ENCODE measurements around the gene LUC7L2. TPM values are rescaled to one million over a fixed set of nuclear protein-coding genes. Genes with fewer than 3 reads are reported as not detected.
"Not testable (repeated sequence)": the region's sequence is repeated elsewhere in the genome, so short reads cannot be mapped to it uniquely, and the experiment has no call there.

The LUC7L2 gene
- total RNA-seq, 1 donor from 2014 or later, result 45.2 TPM

GRCh38 chr7:139426258-139427028, 66.7 kb downstream of the LUC7L2 start:
- no peak for DNase-seq
- intact Hi-C loops (cut with DNase I), result no loop called here
- ATAC-seq (ENCODE audit: poor library complexity), result peak; percentile 76

GRCh38 chr7:139427029-139427420, 67.3 kb downstream of the LUC7L2 start:
- intact Hi-C loops (cut with DNase I), result no loop called here
- peak; percentile 16 for ATAC-seq (ENCODE audit: poor library complexity)
- no peak for DNase-seq

GRCh38 chr7:139427788-139428187, 68.1 kb downstream of the LUC7L2 start:
- intact Hi-C loops (cut with DNase I), result no loop called here
- DNase-seq, result no peak
- ATAC-seq (ENCODE audit: poor library complexity), result no peak

GRCh38 chr7:139429735-139430134, 70.0 kb downstream of the LUC7L2 start:
- ATAC-seq (ENCODE audit: poor library complexity); DNase-seq; intact Hi-C loops (cut with DNase I): not testable (repeated sequence)

- DNase-seq (no peak), ATAC-seq (ENCODE audit: poor library complexity) (no peak)
- intact Hi-C loops (cut with DNase I), result no loop called here
Measured at GRCh38 chr7:139430443-139430842, 70.7 kb downstream of the LUC7L2 start.

GRCh38 chr7:139431010-139431409, 71.3 kb downstream of the LUC7L2 start:
- ATAC-seq (ENCODE audit: poor library complexity) (no peak), DNase-seq (no peak)
- intact Hi-C loops (cut with DNase I), result no loop called here

GRCh38 chr7:139431459-139431858, 71.8 kb downstream of the LUC7L2 start:
- no peak for ATAC-seq (ENCODE audit: poor library complexity)
- no peak for DNase-seq
- intact Hi-C loops (cut with DNase I), result no loop called here

GRCh38 chr7:139436806-139437205, 77.1 kb downstream of the LUC7L2 start:
- ATAC-seq (ENCODE audit: poor library complexity), result no peak
- DNase-seq, result no peak
- intact Hi-C loops (cut with DNase I), result no loop called here

GRCh38 chr7:139439375-139439774, 79.7 kb downstream of the LUC7L2 start:
- DNase-seq (no peak), ATAC-seq (ENCODE audit: poor library complexity) (no peak)
- intact Hi-C loops (cut with DNase I), result no loop called here

GRCh38 chr7:139441961-139442360, 82.3 kb downstream of the LUC7L2 start:
- intact Hi-C loops (cut with DNase I), result no loop called here
- ATAC-seq (ENCODE audit: poor library complexity) (no peak), DNase-seq (no peak)

GRCh38 chr7:139446051-139446890, 86.6 kb downstream of the LUC7L2 start:
- DNase-seq (no peak), ATAC-seq (ENCODE audit: poor library complexity) (no peak)
- intact Hi-C loops (cut with DNase I), result no loop called here

- intact Hi-C loops (cut with DNase I), result no loop called here
- ATAC-seq (ENCODE audit: poor library complexity), result no peak
- no peak for DNase-seq
Measured at GRCh38 chr7:139450851-139451250, 91.2 kb downstream of the LUC7L2 start.

GRCh38 chr7:139451638-139452037, 91.9 kb downstream of the LUC7L2 start:
- ATAC-seq (ENCODE audit: poor library complexity) (no peak), DNase-seq (no peak)
- intact Hi-C loops (cut with DNase I), result no loop called here

GRCh38 chr7:139452958-139453672, 93.4 kb downstream of the LUC7L2 start:
- no peak for DNase-seq
- intact Hi-C loops (cut with DNase I), result no loop called here
- no peak for ATAC-seq (ENCODE audit: poor library complexity)

GRCh38 chr7:139453673-139454321, 94.1 kb downstream of the LUC7L2 start:
- DNase-seq (no peak), ATAC-seq (ENCODE audit: poor library complexity) (no peak)
- intact Hi-C loops (cut with DNase I), result no loop called here

GRCh38 chr7:139455789-139456188, 96.1 kb downstream of the LUC7L2 start:
- intact Hi-C loops (cut with DNase I), result no loop called here
- no peak for DNase-seq
- ATAC-seq (ENCODE audit: poor library complexity), result no peak

- intact Hi-C loops (cut with DNase I), result no loop called here
- DNase-seq, result no peak
- ATAC-seq (ENCODE audit: poor library complexity), result no peak
Measured at GRCh38 chr7:139456511-139456910, 96.8 kb downstream of the LUC7L2 start.

GRCh38 chr7:139457153-139457946, 97.7 kb downstream of the LUC7L2 start:
- ATAC-seq (ENCODE audit: poor library complexity) (no peak), DNase-seq (no peak)
- intact Hi-C loops (cut with DNase I), result no loop called here
